Loucy (cell line): Measurements from ENCODE around the gene TRIM2.

Experiments
- H2AFZ ChIP-seq: fragments of 200-600 bp; sonication (generic); 2 replicates; pipeline ENCODE4 v1.6.0; 2016; ENCODE audit warnings: antibody characterized with exemption, mild to moderate bottlenecking, low read length, moderate library complexity
- H3F3A ChIP-seq: fragments of 200-600 bp; 2 replicates; pipeline ENCODE4 v1.6.0; 2016; ENCODE audit warnings: antibody characterized with exemption, low read depth, mild to moderate bottlenecking
- H3K27me3 ChIP-seq: fragments of 200-600 bp; sonication (generic); 2 replicates; pipeline ENCODE4 v1.6.1; 2014; ENCODE audit warnings: low read length, mild to moderate bottlenecking; ENCODE audit not compliant: insufficient read depth, poor library complexity, severe bottlenecking
- H3K36me3 ChIP-seq: fragments of 200-600 bp; sonication (generic); 2 replicates; pipeline ENCODE4 v1.6.1; 2016; ENCODE audit warnings: low read length; ENCODE audit not compliant: insufficient read depth
- H3K4me1 ChIP-seq: fragments of 200-600 bp; sonication (generic); 2 replicates; pipeline ENCODE4 v1.5.1; 2014; ENCODE audit warnings: low read length, mild to moderate bottlenecking; ENCODE audit not compliant: insufficient read depth, poor library complexity, severe bottlenecking
- H3K4me2 ChIP-seq: fragments of 200-600 bp; sonication (generic); 2 replicates; pipeline ENCODE4 v1.6.0; 2014; ENCODE audit warnings: antibody characterized with exemption, low read length, low read depth, mild to moderate bottlenecking; ENCODE audit not compliant: poor library complexity, severe bottlenecking
- H3K4me3 ChIP-seq: fragments of 200-600 bp; sonication (generic); 2 replicates; pipeline ENCODE4 v1.5.1; 2014; ENCODE audit warnings: low read length, mild to moderate bottlenecking, mixed read lengths; ENCODE audit not compliant: poor library complexity, severe bottlenecking
- H3K79me2 ChIP-seq: fragments of 200-600 bp; sonication (generic); 2 replicates; pipeline ENCODE4 v1.6.1; 2014; ENCODE audit warnings: low read length; ENCODE audit not compliant: insufficient read depth
- H3K9ac ChIP-seq: fragments of 200-600 bp; sonication (generic); 2 replicates; pipeline ENCODE4 v1.6.0; 2014; ENCODE audit warnings: mild to moderate bottlenecking, low read depth, low read length, moderate library complexity; ENCODE audit not compliant: poor library complexity, severe bottlenecking
- H3K9me2 ChIP-seq: fragments of 200-600 bp; sonication (generic); replicated peaks from 2 replicates; pipeline ENCODE4 v1.6.1; 2016; ENCODE audit warnings: low read depth, low read length, mixed read lengths
- H3K9me3 ChIP-seq: fragments of 200-600 bp; sonication (generic); 2 replicates; pipeline ENCODE4 v1.6.1; 2014; ENCODE audit warnings: mild to moderate bottlenecking, antibody characterized with exemption, low read length, low read depth; ENCODE audit not compliant: insufficient read depth
- H4K20me1 ChIP-seq: fragments of 200-600 bp; sonication (generic); 2 replicates; pipeline ENCODE4 v1.6.0; 2014; ENCODE audit warnings: antibody characterized with exemption, low read length, mild to moderate bottlenecking; ENCODE audit not compliant: insufficient read depth, poor library complexity, severe bottlenecking
- EZH2phosphoT487 ChIP-seq: fragments of 200-600 bp; IDR thresholded peaks from 2 replicates; pipeline ENCODE4 v1.6.1; 2018; ENCODE audit warnings: antibody characterized with exemption, mild to moderate bottlenecking, moderate library complexity, borderline replicate concordance
- TF ChIP-seq, protein P1 (sequence below): fragments of 200-600 bp; sonication (generic); conservative IDR thresholded peaks from 2 replicates; pipeline ENCODE4 v1.5.1; 2014; ENCODE audit warnings: mild to moderate bottlenecking, antibody characterized with exemption, low read length

The TRIM2 gene

DNA sequence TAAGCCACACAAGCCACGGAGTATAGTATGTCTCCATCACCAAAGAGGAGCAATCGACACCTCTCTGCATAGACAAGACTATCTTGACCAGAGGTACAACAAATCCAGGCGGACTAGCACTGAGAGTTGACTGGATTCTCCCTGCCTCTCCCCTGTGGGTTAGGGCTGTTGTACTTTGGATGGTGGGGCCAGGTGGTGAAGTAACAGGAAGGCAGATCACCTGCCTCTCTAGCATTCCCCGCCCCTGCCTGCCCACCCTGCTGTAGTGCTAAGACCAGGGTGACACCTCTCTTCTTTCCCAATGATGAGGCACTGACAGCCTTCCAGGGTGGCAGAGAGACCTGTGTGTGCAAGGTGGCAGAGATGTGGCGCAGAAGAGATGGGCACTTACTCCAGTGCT lies 47.5 kb upstream of the TRIM2 start:
- no peaks in the 10 kb centered on the region; the same call in 1 of the 2 replicates for H3F3A ChIP-seq
- H3K9ac ChIP-seq: peak overlapping the region; percentile 65
- H3K4me3 ChIP-seq: peak overlapping the region; percentile 37
- peak overlapping the region; percentile 77 for H3K4me2 ChIP-seq
- no peaks in the 10 kb centered on the region for H3K27me3 ChIP-seq
- H3K9me3 ChIP-seq: no peaks in the 10 kb centered on the region
- H3K36me3 ChIP-seq: no peaks in the 10 kb centered on the region
- H3K79me2 ChIP-seq: peaks cover 21% of the 10 kb centered on the region
- TF ChIP-seq, protein P1, sequence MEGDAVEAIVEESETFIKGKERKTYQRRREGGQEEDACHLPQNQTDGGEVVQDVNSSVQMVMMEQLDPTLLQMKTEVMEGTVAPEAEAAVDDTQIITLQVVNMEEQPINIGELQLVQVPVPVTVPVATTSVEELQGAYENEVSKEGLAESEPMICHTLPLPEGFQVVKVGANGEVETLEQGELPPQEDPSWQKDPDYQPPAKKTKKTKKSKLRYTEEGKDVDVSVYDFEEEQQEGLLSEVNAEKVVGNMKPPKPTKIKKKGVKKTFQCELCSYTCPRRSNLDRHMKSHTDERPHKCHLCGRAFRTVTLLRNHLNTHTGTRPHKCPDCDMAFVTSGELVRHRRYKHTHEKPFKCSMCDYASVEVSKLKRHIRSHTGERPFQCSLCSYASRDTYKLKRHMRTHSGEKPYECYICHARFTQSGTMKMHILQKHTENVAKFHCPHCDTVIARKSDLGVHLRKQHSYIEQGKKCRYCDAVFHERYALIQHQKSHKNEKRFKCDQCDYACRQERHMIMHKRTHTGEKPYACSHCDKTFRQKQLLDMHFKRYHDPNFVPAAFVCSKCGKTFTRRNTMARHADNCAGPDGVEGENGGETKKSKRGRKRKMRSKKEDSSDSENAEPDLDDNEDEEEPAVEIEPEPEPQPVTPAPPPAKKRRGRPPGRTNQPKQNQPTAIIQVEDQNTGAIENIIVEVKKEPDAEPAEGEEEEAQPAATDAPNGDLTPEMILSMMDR: 0 out of 2 replicates have a peak, but pooled peaks have one; percentile 1
- TF ChIP-seq EZH2phosphoT487: no peak
- no peaks in the 10 kb centered on the region for H3K9me2 ChIP-seq
- H2AFZ ChIP-seq: no peak overlapping the region
- no peaks in the 10 kb centered on the region for H4K20me1 ChIP-seq
- H3K4me1 ChIP-seq: peaks cover 70% of the 10 kb centered on the region

DNA sequence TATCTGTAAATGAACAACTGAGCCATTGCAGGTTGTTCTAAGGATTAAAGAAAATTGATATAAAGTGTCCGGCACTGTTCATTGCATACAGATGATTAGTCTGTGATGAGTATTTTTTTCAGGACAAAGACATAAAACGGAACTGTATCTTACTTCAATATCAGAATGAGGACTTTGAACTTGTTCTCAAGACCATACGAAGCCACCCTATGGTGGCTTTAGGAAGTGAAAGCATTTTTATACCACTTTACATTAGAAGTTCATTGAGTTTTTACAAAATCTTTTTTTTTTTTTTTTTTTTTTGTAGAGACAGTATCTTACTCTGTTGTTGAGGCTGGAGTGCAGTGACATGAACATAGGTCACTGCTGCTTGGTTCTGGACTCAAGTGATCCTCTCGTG lies 45.2 kb upstream of the TRIM2 start:
- no peaks in the 10 kb centered on the region for H3K36me3 ChIP-seq
- H3K4me1 ChIP-seq: peaks cover 66% of the 10 kb centered on the region
- no peak overlapping the region for H3K4me3 ChIP-seq
- peak overlapping the region; percentile 14 for H3K9ac ChIP-seq
- H3K4me2 ChIP-seq: peak overlapping the region; percentile 45
- no peaks in the 10 kb centered on the region for H3K27me3 ChIP-seq
- peaks cover 21% of the 10 kb centered on the region for H3K79me2 ChIP-seq
- H3K9me3 ChIP-seq: no peaks in the 10 kb centered on the region
- TF ChIP-seq EZH2phosphoT487: no peak
- TF ChIP-seq, protein P1: peak; percentile 55
- H2AFZ ChIP-seq: 0 out of 2 replicates have a peak overlapping the region, but pooled peaks have one; percentile 24
- no peaks in the 10 kb centered on the region; the same call in 1 of the 2 replicates for H3F3A ChIP-seq
- no peaks in the 10 kb centered on the region for H4K20me1 ChIP-seq
- no peaks in the 10 kb centered on the region for H3K9me2 ChIP-seq

DNA sequence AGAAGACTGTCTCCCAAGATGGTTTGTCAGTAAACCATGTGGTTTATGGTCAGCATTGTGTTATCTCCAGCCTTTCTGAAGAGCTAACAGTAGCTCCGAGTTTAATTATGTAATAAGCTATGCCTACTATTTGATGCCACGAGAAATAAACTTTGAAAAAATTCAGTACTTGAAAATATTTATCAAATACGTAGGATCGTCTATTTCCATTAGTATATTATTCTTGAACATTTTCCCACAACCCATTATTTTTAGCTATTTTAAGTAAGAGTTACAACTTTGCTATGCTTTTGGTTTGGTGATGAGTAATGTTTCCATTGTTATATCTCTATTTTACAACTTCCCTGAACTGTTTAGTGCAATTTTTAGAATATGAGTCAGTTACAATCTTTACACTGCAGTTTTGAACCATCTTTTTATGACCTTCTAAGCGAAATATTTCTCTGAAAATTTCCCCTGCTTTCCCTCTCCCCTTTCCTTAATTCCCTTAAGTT lies 44.5 kb upstream of the TRIM2 start:
- Histone ChIP-seq H3K4me1 (peaks cover 58% of the 10 kb centered on the region), H3K36me3 (no peaks in the 10 kb centered on the region), H3K9me3 (no peaks in the 10 kb centered on the region), H2AFZ (no peak overlapping the region), H3K4me2 (peak overlapping the region; percentile 45), H3K27me3 (no peaks in the 10 kb centered on the region), H3K9me2 (no peaks in the 10 kb centered on the region), H3F3A (no peaks in the 10 kb centered on the region; the same call in 1 of the 2 replicates), H3K79me2 (peaks cover 13% of the 10 kb centered on the region), H3K9ac (peak overlapping the region; percentile 28), H4K20me1 (no peaks in the 10 kb centered on the region), H3K4me3 (no peak overlapping the region)
- TF ChIP-seq, protein P1: no peak
- TF ChIP-seq EZH2phosphoT487: no peak
